ENCODE results near the gene GRN.
A peak's percentile ranks its signal among the peaks of the same experiment; 100 is the strongest.

Gene GRN

DNA sequence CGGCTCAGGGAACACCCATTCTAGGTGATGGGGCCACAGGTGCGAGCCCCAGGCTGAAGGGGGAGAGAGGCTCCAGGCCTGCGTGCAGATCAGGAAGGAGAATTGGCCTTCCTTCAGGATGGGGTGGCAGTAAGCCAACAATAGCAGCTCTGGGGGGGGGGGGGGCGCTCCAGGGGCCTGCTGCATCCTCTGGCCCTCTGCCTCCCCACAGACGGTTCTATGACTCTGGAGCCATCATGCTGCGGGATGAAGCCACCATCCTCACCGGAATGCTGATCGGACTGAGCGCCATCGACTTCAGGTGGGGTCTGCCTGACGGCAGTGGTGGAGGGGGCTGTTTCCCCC, 30.6 kb upstream of the GRN start:
- H3K14ac ChIP-seq (ENCODE audit: low read length), result no peak overlapping the region
- H3K4me2 ChIP-seq (ENCODE audit: low read length), result peak overlapping the region; percentile 76
- H3K9ac ChIP-seq (ENCODE audit: low read length), result no peak overlapping the region
- H2AK5ac ChIP-seq (ENCODE audit: low read length), result no peak overlapping the region
- H3K27ac ChIP-seq (ENCODE audit: low read depth, low read length), result no peak overlapping the region
- no peak overlapping the region for H4K8ac ChIP-seq (ENCODE audit: low read depth, low read length)
- H3K18ac ChIP-seq (ENCODE audit: low read length), result no peak overlapping the region
- H3K4ac ChIP-seq (ENCODE audit: low read depth, low read length), result no peak overlapping the region
- H3K4me3 ChIP-seq (ENCODE audit: low read depth, low read length), result no peak overlapping the region
- peaks cover 3% of the 10 kb centered on the region in 2 experiments for H3K36me3 ChIP-seq (ENCODE audit: control insufficient read depth in 1 of 2, insufficient read depth in 2 of 2, low read length in 2 of 2)
- WGBS (ENCODE audit: extremely low coverage, insufficient coverage, insufficient read length), result no CpG with 5 or more reads among the region's 11 CpGs
- H2BK5ac ChIP-seq (ENCODE audit: low read depth, low read length, poor library complexity), result no peak overlapping the region
- no peak overlapping the region for H3K23ac ChIP-seq (ENCODE audit: low read length)
- peaks cover 9 to 10% of the 10 kb centered on the region in 2 experiments for H3K4me1 ChIP-seq (ENCODE audit: control insufficient read depth in 1 of 2, insufficient read depth in 2 of 2, low read length in 2 of 2)
- H2BK12ac ChIP-seq (ENCODE audit: low read length), result no peak overlapping the region
- peaks cover 20% of the 10 kb centered on the region for H3K27me3 ChIP-seq (ENCODE audit: insufficient read depth, low read length)
- H4K12ac ChIP-seq (ENCODE audit: low read depth, low read length), result no peak overlapping the region
- no peak overlapping the region for H2AFZ ChIP-seq (ENCODE audit: insufficient read depth, low read length, poor library complexity)
- no peak overlapping the region for H2BK120ac ChIP-seq (ENCODE audit: insufficient read depth, low read length, poor library complexity)
- H3K79me2 ChIP-seq (ENCODE audit: control insufficient read depth, insufficient read depth, low read length, poor library complexity), result no peaks in the 10 kb centered on the region
- peaks cover 6% of the 10 kb centered on the region for H3K9me3 ChIP-seq (ENCODE audit: insufficient read depth, low read depth, low read length)
- no peak for DNase-seq
- no peaks in the 10 kb centered on the region for H3K79me1 ChIP-seq (ENCODE audit: low read length)
- H4K91ac ChIP-seq (ENCODE audit: low read depth, low read length), result no peak overlapping the region

DNA sequence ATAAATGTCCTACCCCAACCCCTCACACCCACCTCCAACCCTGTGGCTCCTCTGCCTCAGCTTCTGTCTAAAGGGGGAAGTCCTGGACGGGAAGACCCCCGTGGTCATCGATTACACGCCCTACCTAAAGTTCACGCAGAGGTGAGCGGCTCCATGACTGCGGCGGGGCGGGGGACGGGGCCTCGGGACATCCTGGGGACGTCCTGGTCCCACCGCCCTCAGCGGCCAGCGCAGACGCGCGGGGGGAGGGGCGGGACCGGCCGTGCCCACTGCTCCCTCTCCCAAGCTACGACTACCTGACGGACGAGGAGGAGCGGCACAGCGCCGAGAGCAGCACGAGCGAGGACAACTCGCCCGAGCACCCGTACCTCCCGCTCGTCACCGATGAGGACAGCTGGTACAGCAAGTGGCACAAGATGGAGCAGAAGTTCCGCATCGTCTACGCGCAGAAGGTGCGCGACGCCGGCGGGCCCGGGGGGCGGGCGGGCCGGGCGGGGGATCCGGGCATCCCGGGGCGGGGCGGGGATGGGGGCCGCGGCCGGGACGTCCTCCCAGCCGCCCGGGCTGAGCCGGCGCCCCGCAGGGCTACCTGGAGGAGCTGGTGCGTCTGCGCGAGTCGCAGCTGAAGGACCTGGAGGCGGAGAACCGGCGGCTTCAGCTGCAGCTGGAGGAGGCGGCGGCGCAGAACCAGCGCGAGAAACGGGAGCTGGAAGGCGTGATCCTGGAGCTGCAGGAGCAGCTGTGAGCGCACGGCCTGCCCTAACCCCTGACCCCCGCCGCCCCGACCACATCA, 30.0 kb upstream of the GRN start:
- peak; percentile 70 to 72 for DNase-seq
- Histone ChIP-seq H4K8ac (ENCODE audit: low read depth, low read length) (no peak overlapping the region), H3K36me3 (ENCODE audit: control insufficient read depth in 1 of 2, insufficient read depth in 2 of 2, low read length in 2 of 2) (peaks cover 8% of the 10 kb centered on the region in 2 experiments), H3K9me3 (ENCODE audit: insufficient read depth, low read depth, low read length) (peaks cover 6% of the 10 kb centered on the region), H2BK120ac (ENCODE audit: insufficient read depth, low read length, poor library complexity) (no peak overlapping the region), H2AFZ (ENCODE audit: insufficient read depth, low read length, poor library complexity) (peak overlapping the region; percentile 54), H3K4me1 (ENCODE audit: control insufficient read depth in 1 of 2, insufficient read depth in 2 of 2, low read length in 2 of 2) (peaks cover 9 to 10% of the 10 kb centered on the region in 2 experiments), H4K12ac (ENCODE audit: low read depth, low read length) (no peak overlapping the region), H3K14ac (ENCODE audit: low read length) (no peak overlapping the region), H3K79me1 (ENCODE audit: low read length) (no peaks in the 10 kb centered on the region), H2AK5ac (ENCODE audit: low read length) (no peak overlapping the region), H3K4me3 (ENCODE audit: low read depth, low read length) (peak overlapping the region; percentile 56), H3K9ac (ENCODE audit: low read length) (no peak overlapping the region), H3K4ac (ENCODE audit: low read depth, low read length) (no peak overlapping the region), H3K18ac (ENCODE audit: low read length) (no peak overlapping the region), H3K27me3 (ENCODE audit: insufficient read depth, low read length) (peaks cover 20% of the 10 kb centered on the region), H3K79me2 (ENCODE audit: control insufficient read depth, insufficient read depth, low read length, poor library complexity) (no peaks in the 10 kb centered on the region), H2BK12ac (ENCODE audit: low read length) (no peak overlapping the region), H3K23ac (ENCODE audit: low read length) (no peak overlapping the region), H3K27ac (ENCODE audit: low read depth, low read length) (no peak overlapping the region), H2BK5ac (ENCODE audit: low read depth, low read length, poor library complexity) (no peak overlapping the region), H3K4me2 (ENCODE audit: low read length) (peak overlapping the region; percentile 76), H4K91ac (ENCODE audit: low read depth, low read length) (no peak overlapping the region)
- no CpG with 5 or more reads among the region's 81 CpGs for whole genome bisulfite sequencing (ENCODE audit: extremely low coverage, insufficient coverage, insufficient read length)

DNA sequence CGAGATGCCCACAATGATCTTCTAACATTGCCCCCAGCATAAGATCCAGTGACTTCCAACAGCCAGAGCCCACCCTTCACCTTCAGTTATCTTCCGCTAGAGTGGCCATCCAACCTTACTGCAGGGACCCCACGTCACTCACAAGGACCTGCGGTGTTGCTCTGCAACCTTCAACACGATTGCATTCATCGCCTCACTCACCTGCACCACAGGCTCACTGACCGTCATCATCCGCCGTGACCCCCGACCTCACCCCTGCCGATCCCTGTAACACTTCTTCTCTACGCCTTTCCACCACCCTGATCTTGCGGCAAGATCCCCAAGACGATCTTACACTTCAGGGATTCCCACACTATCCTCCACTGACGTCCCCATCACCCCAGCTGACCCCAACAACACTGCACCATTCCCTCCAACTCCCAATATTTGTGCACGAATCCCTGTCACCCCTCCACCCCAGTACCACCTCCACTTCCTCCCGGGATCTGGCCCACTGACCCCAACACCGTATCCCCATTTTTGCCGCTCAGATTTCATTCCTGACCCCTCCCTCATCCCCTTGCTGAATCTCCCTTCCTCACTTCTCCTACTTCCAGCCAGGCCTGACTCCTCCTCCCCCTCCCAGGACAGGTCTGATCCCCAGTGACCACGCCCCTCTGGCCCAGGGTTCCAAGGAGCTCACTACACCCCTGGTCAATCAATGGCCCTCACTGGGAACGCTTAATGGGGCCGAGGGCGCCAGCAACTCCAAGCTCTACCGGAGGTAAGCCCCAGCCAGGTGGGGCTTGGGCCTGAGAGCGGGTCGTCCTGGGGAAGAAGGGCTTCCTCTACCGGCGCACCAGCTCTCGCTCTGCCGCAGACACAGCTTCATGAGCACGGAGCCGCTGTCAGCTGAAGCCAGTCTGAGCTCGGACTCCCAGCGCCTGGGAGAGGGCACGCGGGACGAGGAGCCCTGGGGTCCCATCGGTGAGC, 29.1 kb upstream of the GRN start:
- Histone ChIP-seq H3K23ac (ENCODE audit: low read length) (no peak overlapping the region), H3K4me3 (ENCODE audit: low read depth, low read length) (no peak overlapping the region), H4K91ac (ENCODE audit: low read depth, low read length) (no peak overlapping the region), H2AK5ac (ENCODE audit: low read length) (no peak overlapping the region), H3K4ac (ENCODE audit: low read depth, low read length) (no peak overlapping the region), H3K18ac (ENCODE audit: low read length) (no peak overlapping the region), H2BK12ac (ENCODE audit: low read length) (no peak overlapping the region), H3K4me2 (ENCODE audit: low read length) (peak overlapping the region; percentile 55), H3K4me1 (ENCODE audit: control insufficient read depth in 1 of 2, insufficient read depth in 2 of 2, low read length in 2 of 2) (peaks cover 9 to 10% of the 10 kb centered on the region in 2 experiments), H3K79me2 (ENCODE audit: control insufficient read depth, insufficient read depth, low read length, poor library complexity) (no peaks in the 10 kb centered on the region), H4K8ac (ENCODE audit: low read depth, low read length) (no peak overlapping the region), H3K79me1 (ENCODE audit: low read length) (no peaks in the 10 kb centered on the region), H3K14ac (ENCODE audit: low read length) (no peak overlapping the region), H2AFZ (ENCODE audit: insufficient read depth, low read length, poor library complexity) (no peak overlapping the region), H4K12ac (ENCODE audit: low read depth, low read length) (no peak overlapping the region), H3K36me3 (ENCODE audit: control insufficient read depth in 1 of 2, insufficient read depth in 2 of 2, low read length in 2 of 2) (peaks cover 16 to 18% of the 10 kb centered on the region in 2 experiments), H3K27me3 (ENCODE audit: insufficient read depth, low read length) (peaks cover 20% of the 10 kb centered on the region), H3K9ac (ENCODE audit: low read length) (peak overlapping the region; percentile 5), H2BK5ac (ENCODE audit: low read depth, low read length, poor library complexity) (no peak overlapping the region), H3K9me3 (ENCODE audit: insufficient read depth, low read depth, low read length) (peaks cover 6% of the 10 kb centered on the region), H2BK120ac (ENCODE audit: insufficient read depth, low read length, poor library complexity) (no peak overlapping the region), H3K27ac (ENCODE audit: low read depth, low read length) (no peak overlapping the region)
- peak in 1 of 2 donors; percentile 25 for DNase-seq
- WGBS (ENCODE audit: extremely low coverage, insufficient coverage, insufficient read length), result no CpG with 5 or more reads among the region's 38 CpGs

DNA sequence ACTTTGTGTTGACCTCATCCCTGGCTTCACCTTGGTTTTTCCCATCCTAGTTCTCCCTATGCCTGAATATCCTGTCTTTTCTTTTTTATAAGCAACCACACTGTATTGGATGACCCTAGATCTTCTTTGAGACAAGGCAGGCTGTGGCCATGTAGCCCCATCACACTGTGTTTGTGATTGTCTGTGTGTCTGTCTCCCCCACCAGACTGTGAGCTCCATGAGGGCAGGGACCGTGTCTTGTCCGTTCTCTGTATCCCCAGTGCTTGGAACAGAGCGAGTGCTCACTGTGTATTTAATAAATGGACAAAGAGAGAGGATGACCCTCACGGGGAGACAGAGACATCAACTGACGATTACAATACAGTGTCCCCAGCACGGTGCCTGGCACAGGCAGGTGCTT, 27.6 kb upstream of the GRN start:
- Histone ChIP-seq H3K27ac (ENCODE audit: low read depth, low read length) (no peak overlapping the region), H2BK120ac (ENCODE audit: insufficient read depth, low read length, poor library complexity) (no peak overlapping the region), H3K27me3 (ENCODE audit: insufficient read depth, low read length) (peaks cover 20% of the 10 kb centered on the region), H4K8ac (ENCODE audit: low read depth, low read length) (no peak overlapping the region), H3K9ac (ENCODE audit: low read length) (no peak overlapping the region), H2BK12ac (ENCODE audit: low read length) (no peak overlapping the region), H3K79me2 (ENCODE audit: control insufficient read depth, insufficient read depth, low read length, poor library complexity) (no peaks in the 10 kb centered on the region), H3K36me3 (ENCODE audit: control insufficient read depth in 1 of 2, insufficient read depth in 2 of 2, low read length in 2 of 2) (peaks cover 30 to 32% of the 10 kb centered on the region in 2 experiments), H3K23ac (ENCODE audit: low read length) (no peak overlapping the region), H4K91ac (ENCODE audit: low read depth, low read length) (no peak overlapping the region), H4K12ac (ENCODE audit: low read depth, low read length) (no peak overlapping the region), H3K4me1 (ENCODE audit: control insufficient read depth in 1 of 2, insufficient read depth in 2 of 2, low read length in 2 of 2) (peaks cover 9 to 10% of the 10 kb centered on the region in 2 experiments), H3K4ac (ENCODE audit: low read depth, low read length) (no peak overlapping the region), H3K14ac (ENCODE audit: low read length) (no peak overlapping the region), H3K79me1 (ENCODE audit: low read length) (no peaks in the 10 kb centered on the region), H3K4me3 (ENCODE audit: low read depth, low read length) (no peak overlapping the region), H2BK5ac (ENCODE audit: low read depth, low read length, poor library complexity) (no peak overlapping the region), H3K9me3 (ENCODE audit: insufficient read depth, low read depth, low read length) (peaks cover 3% of the 10 kb centered on the region), H3K18ac (ENCODE audit: low read length) (no peak overlapping the region), H2AFZ (ENCODE audit: insufficient read depth, low read length, poor library complexity) (no peak overlapping the region), H2AK5ac (ENCODE audit: low read length) (no peak overlapping the region), H3K4me2 (ENCODE audit: low read length) (no peak overlapping the region)
- WGBS (ENCODE audit: extremely low coverage, insufficient coverage, insufficient read length), result no CpG with 5 or more reads among the region's 6 CpGs
- DNase-seq, result no peak
